ENCODE measurements around the gene NFIX. TPM values are rescaled to one million over a fixed set of nuclear protein-coding genes. Genes with fewer than 3 reads are reported as not detected.

Gene NFIX
- total and polyA plus RNA-seq, 2 of the 13 experiments (the other 11 are each of a cell fraction or from before 2014, with no cell fraction given), result 3.4 to 5.4 TPM

DNA sequence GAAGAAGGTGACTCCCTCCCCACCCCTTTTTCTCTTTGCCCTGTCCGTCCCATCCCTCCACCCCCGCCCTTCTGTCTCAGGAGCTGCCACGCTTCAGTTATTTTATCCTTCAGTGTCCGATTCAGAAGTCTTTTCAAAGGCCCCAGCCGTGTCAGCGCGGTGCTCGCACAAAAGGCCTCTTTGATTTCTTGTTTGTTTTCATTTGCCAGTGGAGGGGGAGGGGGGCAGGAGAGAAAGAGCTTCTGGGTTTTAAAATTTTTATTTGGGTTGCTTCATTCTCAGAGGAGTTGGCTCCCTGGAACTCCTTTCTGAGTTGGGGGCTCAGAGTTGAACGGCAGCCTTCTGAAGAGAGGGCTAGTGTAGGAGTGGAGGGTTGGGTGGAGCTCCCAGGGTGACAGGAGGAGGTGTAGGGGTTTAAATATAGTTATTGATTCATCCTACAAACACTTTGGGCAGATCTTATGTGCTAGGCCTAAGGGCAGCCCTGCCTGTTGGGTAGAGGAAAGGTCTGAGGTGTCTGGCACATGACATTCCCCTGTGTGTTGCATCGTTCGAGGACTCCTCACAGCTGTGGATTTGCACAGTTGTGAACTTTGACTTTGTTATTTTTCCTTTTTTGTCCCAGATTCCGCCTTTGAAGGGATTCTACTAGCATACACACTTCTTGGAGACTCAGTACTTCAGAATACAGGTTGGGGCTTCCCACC lies 36.8 kb downstream of the NFIX start (continued):
- TF ChIP-seq, protein P1, sequence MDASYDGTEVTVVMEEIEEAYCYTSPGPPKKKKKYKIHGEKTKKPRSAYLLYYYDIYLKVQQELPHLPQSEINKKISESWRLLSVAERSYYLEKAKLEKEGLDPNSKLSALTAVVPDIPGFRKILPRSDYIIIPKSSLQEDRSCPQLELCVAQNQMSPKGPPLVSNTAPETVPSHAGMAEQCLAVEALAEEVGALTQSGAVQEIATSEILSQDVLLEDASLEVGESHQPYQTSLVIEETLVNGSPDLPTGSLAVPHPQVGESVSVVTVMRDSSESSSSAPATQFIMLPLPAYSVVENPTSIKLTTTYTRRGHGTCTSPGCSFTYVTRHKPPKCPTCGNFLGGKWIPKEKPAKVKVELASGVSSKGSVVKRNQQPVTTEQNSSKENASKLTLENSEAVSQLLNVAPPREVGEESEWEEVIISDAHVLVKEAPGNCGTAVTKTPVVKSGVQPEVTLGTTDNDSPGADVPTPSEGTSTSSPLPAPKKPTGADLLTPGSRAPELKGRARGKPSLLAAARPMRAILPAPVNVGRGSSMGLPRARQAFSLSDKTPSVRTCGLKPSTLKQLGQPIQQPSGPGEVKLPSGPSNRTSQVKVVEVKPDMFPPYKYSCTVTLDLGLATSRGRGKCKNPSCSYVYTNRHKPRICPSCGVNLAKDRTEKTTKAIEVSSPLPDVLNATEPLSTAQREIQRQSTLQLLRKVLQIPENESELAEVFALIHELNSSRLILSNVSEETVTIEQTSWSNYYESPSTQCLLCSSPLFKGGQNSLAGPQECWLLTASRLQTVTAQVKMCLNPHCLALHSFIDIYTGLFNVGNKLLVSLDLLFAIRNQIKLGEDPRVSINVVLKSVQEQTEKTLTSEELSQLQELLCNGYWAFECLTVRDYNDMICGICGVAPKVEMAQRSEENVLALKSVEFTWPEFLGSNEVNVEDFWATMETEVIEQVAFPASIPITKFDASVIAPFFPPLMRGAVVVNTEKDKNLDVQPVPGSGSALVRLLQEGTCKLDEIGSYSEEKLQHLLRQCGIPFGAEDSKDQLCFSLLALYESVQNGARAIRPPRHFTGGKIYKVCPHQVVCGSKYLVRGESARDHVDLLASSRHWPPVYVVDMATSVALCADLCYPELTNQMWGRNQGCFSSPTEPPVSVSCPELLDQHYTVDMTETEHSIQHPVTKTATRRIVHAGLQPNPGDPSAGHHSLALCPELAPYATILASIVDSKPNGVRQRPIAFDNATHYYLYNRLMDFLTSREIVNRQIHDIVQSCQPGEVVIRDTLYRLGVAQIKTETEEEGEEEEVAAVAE (CRISPR knock-in tag; IDR thresholded peaks at IDR 0.05; ENCODE audit: borderline replicate concordance), result 0 out of 2 replicates have a peak, but pooled peaks have one; percentile 42
- TF ChIP-seq ZFYVE20 (CRISPR knock-in tag; IDR thresholded peaks at IDR 0.05; ENCODE audit: borderline replicate concordance, low read depth), result no peak
- peak; percentile 82; the same call in 1 of the 2 replicates for TF ChIP-seq KLF6 (CRISPR knock-in tag; IDR thresholded peaks at IDR 0.05)
- no peak for TF ChIP-seq SAFB2 (CRISPR knock-in tag; IDR thresholded peaks at IDR 0.05; ENCODE audit: borderline replicate concordance, low read depth)
- 0 out of 2 replicates have a peak, but pooled peaks have one; percentile 14 for TF ChIP-seq RAD21 (CRISPR knock-in tag; IDR thresholded peaks at IDR 0.05)
- no peak for TF ChIP-seq PHF21A (CRISPR knock-in tag; IDR thresholded peaks at IDR 0.05)
- TF ChIP-seq, protein P2, sequence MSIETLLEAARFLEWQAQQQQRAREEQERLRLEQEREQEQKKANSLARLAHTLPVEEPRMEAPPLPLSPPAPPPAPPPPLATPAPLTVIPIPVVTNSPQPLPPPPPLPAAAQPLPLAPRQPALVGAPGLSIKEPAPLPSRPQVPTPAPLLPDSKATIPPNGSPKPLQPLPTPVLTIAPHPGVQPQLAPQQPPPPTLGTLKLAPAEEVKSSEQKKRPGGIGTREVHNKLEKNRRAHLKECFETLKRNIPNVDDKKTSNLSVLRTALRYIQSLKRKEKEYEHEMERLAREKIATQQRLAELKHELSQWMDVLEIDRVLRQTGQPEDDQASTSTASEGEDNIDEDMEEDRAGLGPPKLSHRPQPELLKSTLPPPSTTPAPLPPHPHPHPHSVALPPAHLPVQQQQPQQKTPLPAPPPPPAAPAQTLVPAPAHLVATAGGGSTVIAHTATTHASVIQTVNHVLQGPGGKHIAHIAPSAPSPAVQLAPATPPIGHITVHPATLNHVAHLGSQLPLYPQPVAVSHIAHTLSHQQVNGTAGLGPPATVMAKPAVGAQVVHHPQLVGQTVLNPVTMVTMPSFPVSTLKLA (IDR thresholded peaks at IDR 0.05), result no peak
- TF ChIP-seq KLF16 (CRISPR knock-in tag; IDR thresholded peaks at IDR 0.05), result no peak
- TF ChIP-seq ZFX (CRISPR knock-in tag; IDR thresholded peaks at IDR 0.05; ENCODE audit: low read depth), result peak; percentile 79
- no peak for TF ChIP-seq MAFG (CRISPR knock-in tag; IDR thresholded peaks at IDR 0.05)
- TF ChIP-seq MATR3 (CRISPR knock-in tag; IDR thresholded peaks at IDR 0.05), result no peak
- TF ChIP-seq, protein P3, sequence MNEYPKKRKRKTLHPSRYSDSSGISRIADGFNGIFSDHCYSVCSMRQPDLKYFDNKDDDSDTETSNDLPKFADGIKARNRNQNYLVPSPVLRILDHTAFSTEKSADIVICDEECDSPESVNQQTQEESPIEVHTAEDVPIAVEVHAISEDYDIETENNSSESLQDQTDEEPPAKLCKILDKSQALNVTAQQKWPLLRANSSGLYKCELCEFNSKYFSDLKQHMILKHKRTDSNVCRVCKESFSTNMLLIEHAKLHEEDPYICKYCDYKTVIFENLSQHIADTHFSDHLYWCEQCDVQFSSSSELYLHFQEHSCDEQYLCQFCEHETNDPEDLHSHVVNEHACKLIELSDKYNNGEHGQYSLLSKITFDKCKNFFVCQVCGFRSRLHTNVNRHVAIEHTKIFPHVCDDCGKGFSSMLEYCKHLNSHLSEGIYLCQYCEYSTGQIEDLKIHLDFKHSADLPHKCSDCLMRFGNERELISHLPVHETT (CRISPR knock-in tag; conservative IDR thresholded peaks at IDR 0.05), result no peak
